ENCODE measurements around the gene GSE1.

The GSE1 gene

GRCh38 chr16:85612801-85613603, at the start of gene GSE1:
Gene GSE1, plus strand, starts transcription at chr16:85613322. Its CDS starts 70 bp downstream, at chr16:85613392.
- peak; percentile 69 for DNase-seq

DNA sequence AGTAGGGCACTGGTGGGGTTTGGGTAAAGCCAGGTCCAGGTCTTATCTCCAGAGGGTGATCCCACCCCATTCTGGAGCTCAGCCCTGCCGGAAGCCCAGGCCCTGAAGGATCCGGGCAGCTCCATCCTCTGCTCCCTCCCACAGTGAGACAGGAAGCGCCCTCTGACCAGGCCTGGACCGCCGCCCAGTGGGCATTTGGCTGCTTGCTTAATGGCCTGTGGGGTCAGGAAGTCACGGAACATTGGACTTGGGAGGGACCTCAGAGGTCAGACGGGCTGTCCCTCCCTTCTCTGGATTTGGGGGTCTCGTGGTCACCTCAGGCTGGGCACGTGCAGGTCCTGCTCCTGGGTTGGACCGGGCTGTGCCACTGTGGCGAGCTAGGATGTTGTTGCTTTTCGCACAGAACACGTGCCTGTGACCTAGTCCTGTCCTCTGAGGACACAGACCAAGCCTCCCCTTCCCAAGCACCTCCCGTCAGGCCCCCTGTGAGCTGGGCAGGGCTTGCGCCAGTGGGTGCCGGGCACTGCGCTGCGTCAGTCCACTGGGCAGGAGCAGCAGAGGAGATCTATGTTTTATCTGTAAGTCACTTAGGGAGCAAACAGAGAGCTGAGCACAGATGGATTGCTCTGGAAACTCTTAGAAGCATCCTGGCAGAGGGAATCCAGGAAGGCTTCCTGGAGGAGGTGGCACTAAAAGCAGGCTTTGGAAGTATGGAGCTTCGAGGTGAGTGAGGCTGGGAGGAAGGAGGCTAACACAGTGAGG, 49.4 kb upstream of the GSE1 start:
- DNase-seq, result no peak

GRCh38 chr16:85564277-85565051, 48.7 kb upstream of the GSE1 start:
- no peak for DNase-seq

DNA sequence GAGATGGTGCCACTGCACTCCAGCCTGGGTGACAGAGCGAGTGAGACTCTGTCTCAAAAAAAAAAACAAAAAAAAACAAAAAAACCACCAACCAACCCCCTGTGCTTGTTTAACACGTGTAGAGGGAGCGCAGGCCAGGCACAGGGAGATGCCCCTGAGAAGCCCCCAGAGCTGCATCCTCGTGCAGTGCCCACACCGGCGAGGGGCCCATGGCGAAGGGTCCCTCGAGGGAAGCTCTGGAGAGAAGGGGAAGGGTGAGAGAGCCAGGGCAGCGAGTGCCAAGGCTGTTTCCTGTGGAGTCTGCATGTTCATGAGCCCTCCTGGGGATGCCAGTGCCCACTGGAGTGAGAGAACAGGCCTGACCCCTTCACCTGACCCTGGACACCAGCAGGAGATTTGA, 47.8 kb upstream of the GSE1 start:
- no peak for DNase-seq

GRCh38 chr16:85565801-85566526, 47.2 kb upstream of the GSE1 start:
- no peak for DNase-seq

DNA sequence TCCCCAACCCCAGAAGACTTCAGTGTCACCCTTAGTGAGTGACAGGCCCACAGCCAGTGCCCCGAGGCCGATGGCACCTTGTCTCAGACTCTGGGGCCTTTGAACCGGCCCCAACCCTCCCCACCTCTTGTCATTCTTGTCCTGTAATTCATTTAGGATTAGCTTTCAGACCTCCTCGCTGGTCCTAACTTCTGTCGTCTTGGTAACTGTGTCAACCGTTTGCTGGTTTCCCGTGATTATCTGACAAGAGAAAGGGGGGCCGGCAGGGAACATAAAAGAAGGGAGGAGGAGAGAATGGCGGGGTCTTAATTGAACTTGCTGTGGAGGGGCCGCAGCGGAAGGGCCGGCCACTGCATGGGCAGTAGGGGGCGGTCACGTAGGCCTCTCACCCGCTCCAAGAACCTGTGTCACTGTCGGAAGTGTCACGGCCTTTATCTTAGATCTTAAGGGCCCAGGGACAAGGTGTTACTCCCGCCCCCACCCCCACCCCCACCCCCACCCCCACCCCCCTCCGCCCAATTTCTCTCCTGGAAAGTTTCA, 46.5 kb upstream of the GSE1 start:
- DNase-seq, result no peak

- no peak for DNase-seq
Observed at GRCh38 chr16:85567101-85567866, 45.8 kb upstream of the GSE1 start.

GRCh38 chr16:85567935-85568334, 45.2 kb upstream of the GSE1 start:
- no peak for DNase-seq

DNA sequence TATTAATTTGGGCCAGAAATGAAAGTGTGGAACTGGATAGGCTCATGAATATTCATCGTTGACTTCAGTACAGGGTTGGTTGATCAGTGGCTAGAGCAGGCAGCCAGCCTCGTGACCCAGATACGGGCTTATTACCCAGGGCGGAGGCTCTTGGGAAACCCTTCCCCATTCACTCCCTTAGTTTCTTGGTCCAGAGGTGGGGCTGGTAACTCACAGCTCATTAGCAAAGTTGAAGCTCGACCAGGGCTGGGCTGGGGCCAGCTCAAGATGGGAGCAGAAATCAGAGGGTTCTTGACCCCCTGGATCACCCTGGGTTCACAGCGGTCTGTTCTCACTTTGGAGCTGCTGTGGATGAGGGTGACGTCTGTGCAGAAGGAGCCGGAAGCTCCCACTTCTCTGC, 44.6 kb upstream of the GSE1 start:
- peak; percentile 33 for DNase-seq

- DNase-seq, result no peak
Observed at GRCh38 chr16:85569039-85569614, 44.0 kb upstream of the GSE1 start.

- peak; percentile 40 for DNase-seq
Observed at GRCh38 chr16:85569615-85570212, 43.4 kb upstream of the GSE1 start.

GRCh38 chr16:85570213-85570734, 42.8 kb upstream of the GSE1 start:
- no peak for DNase-seq

DNA sequence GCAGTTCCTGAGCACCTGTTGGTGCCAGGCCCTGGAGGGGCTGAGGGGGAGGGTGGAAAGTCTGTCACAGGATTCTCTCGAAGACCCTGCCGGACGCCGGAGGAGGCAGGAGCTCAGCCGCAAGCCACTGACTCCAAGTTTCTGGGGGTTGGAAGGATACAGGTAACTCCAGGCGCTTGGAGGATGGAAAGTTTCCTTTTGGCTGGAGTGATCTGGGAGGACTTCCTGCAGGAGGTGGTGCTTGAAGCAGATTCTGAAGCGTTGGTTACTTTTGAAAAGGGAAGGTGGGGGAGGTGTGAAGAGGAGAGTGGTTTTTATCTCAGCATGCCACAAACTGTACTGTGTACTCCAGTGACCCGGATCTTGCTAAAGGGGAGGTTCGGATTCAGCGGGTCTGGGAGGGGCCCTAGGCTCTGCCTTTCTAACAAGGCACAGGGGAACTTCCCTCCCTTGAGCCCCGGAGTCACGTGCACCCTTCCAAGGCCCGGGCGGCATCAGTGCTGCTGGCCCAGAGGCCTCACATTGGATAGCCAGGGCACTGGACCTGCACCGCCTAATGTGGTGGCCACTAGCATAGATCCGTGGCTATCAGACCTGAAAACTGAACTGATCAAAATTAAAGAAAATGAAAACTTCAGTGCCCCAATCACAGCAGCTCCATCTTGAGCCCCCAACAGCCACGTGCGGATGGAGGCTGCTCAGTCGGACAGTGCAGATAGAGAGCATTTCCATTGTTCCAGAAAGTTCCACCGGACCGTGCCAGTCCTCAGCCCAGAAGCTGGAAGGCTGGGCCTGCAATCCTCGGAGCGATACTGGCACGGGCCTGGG, 42.2 kb upstream of the GSE1 start:
- DNase-seq, result peak; percentile 74

GRCh38 chr16:85571563-85571812, 41.6 kb upstream of the GSE1 start:
- DNase-seq, result no peak

- peak; percentile 49 for DNase-seq
Observed at GRCh38 chr16:85571813-85572619, 41.1 kb upstream of the GSE1 start.

DNA sequence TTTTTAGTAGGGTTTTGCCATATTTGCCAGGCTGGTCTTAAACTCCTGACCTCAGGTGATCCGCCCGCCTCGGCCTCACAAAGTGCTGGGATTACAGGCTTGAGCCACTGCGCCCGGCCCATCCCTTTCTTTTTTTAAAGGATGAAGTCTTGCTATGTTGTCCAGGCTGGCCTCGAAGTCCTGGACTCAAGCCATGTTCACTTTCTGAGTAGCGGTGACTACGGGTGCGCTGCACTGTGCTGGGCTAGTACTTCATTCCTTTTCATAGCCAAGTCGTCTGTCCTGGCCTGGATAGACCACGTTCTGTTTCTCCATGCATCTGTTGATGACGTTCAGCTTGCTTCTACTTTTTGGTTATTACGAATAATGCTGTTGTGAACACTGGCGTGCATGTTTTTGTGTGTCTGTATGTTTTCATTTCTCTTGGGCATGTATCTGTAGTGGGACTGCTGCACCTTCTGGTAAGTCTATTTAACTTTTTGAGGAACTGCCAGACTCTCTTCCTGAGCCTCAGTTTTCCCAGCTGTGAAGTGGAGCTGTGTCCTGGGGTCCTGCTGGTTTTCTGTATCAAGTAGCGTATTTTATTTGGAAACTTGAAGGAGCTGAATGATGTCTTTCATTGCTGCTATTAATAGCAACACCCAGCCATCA, 40.0 kb upstream of the GSE1 start:
- DNase-seq, result no peak

DNA sequence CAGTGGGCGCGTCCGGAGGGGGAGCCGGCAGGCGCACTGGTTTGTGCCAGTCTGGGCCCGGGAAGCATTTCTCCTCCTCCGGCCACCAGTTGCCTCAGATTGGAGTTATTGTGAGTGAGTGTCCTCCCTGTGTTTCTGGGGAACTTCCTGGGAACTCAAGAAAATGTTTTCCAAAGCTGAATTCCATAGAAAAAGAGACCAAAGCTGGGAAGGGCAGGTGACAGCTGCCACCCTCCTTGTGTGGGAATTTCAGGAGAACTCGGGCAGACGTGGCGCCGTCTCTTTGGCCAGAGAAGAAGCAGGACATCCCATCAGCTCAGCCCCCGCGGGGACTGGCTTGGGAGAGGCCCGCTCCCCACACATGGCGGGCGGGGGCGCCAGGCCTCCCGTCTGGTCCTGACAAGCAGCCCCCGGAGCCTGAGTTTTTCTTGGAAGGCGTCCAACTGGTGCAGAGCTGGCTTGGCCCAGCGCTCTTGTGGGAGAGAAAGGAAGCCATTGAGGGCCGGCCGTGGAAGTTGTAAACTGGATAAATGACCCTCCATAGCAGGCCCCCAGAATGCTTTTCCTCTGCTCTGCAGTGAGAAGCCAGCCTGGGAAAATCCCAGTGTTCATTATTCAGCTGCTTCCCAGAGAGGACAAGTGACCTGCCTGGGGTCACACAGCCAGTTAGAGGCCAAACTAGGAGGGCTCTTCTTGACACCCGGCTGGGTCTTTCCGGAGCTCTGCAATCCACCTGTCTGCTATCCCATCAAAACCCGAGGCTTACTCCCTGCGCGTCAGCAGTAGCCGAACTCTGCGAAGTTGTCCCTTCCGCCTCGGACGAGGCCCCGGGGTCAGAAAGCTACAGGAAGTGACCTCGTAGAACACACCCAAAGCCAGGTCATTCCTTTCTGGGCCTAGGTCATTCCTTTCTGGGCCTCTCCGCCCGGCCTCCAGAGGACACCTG, 39.2 kb upstream of the GSE1 start:
- DNase-seq, result no peak
